Activated CD8-positive, alpha-beta memory T cell treated with anti-CD3 and anti-CD28 coated beads for 36 hours (primary cell): ENCODE data around the gene ARL2BP. TPM values are rescaled to one million over a fixed set of nuclear protein-coding genes. Genes with fewer than 3 reads are reported as not detected.
"Not testable (repeated sequence)": the region's sequence is repeated elsewhere in the genome, so short reads cannot be mapped to it uniquely, and the experiment has no call there.

ENCODE experiments used
- CTCF ChIA-PET: fragments of 350-600 bp; sonication (Branson Sonifier 250); formaldehyde crosslinking; loops from one replicate; lab custom pipeline; 2021; ENCODE audit warnings: antibody characterized with exemption; lab: Charles Lee
- POLR2A ChIA-PET: fragments of 350-600 bp; sonication (Branson Sonifier 250); formaldehyde crosslinking; loops from one replicate; lab custom pipeline; 2021; ENCODE audit warnings: antibody characterized with exemption; lab: Charles Lee
- total RNA-seq, 2 experiments: library from RNA; stranded (reverse); gene quantifications; one replicate each; pipeline ENCODE4 v1.2.3, GENCODE V29; 2021

ARL2BP gene
- total RNA-seq, result 10 to 100 TPM; 23.9 to 24.1 TPM

DNA sequence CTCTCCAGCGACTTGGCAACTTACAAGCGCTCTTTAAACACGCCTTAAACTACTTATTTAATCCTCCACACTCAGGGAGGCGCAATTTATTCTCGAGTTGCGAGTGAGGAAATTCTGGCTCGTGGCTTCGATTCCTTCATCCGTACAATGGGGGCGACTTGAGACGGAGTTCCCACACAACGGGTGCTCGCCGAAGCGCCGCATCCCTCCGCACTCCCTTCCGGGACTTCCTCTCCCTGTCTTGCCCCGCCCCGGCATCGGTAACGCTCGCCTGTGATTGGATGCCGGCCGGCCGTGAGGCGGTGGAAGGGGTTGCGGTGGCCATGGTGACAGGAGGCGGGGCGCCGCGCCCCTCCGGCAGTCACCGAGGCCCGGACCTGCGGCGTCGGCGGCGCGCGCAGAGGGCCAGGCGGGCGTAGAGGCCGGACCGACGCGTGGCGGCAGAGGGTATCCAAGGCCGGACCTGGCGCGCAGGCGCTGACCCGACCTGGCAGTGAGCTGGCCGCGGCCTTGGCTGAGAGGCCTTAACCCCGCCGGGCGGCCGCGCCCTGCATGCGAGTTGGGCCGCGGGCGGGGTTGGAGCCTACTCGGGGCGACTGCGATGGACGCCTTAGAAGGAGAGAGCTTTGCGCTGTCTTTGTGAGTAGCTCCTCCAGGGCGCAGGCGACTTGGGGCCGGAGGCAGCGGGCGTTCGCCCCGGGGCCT, at the start of gene ARL2BP:
Gene ARL2BP, plus strand, starts transcription at position 493 of the 705 bp plus-strand sequence. Its CDS starts 109 bp downstream, at position 602.
- POLR2A ChIA-PET, result interaction anchor here (0.7 to 1.4 kb wide), 4 partner anchors 37 to 100 kb away, joined by 3 to 5 read pairs (median 4); partner anchors contain the start of genes PSME3IP1 and RSPRY1
- CTCF ChIA-PET, result interaction anchor here (1.0 to 1.3 kb wide), 3 partner anchors 9 to 172 kb away, joined by 3 to 6 read pairs (median 4); no protein-coding TSS in a partner anchor

DNA sequence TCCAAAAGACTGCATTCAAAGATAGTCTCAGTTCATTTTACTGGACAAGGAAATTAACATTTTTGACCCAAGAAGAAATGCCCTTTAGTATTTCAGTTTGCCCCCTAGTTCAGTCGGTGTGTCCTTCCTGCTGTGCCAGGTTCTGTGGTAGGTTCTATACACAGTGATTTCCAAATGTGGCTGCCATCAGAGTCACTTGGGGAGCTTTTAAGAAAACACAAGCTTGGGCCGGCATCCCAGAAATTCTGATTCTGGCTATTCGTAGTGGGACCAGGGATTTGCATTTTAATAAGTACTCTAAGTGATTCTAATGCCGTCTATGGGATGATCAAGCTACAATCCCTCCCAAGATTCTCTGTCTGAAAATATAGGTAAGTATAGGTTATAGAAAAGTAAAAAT, 48.8 kb upstream of the ARL2BP start:
- CTCF ChIA-PET, result no interaction called here

DNA sequence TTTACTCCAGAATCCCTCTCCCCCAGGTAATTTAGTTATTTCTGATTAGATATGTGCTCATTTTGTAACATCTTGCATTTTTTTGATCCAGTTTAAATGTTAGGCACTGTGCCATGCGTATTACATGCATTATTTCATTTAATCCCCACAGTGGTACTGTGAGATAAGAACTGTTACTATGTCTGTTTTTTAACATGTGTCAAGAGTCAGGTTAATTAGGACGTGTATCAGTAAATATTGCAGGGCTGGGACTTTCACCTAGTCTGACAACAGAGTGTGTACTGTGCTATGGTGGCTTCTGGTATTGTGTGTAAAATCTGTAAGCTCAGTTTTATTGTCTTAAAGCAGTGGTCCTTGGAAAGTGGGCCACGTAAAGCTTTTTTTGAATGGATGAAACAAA, 48.3 kb upstream of the ARL2BP start:
- ChIA-PET POLR2A (no interaction called here), CTCF (interaction anchor here (0.9 kb wide), 1 partner anchor 9 kb away, joined by 3 read pairs; no protein-coding TSS in a partner anchor)

More for the DNA sequence above, 48.8 kb upstream of the ARL2BP start:
- POLR2A ChIA-PET, result no interaction called here

DNA sequence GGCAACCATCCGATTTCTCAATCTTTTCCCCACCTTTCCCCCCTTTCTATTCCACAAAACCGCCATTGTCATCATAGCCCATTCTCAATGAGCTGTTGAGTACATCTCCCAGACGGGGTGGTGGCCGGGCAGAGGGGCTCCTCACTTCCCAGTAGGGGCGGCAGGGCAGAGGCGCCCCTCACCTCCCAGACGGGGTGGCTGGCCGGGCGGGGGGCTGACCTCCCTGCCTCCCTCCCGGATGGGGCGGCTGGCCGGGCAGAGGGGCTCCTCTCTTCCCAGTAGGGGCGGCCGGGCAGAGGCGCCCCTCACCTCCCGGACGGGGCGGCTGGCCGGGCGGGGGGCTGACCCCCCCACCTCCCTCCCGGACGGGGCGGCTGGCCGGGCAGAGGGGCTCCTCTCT, 44.7 kb upstream of the ARL2BP start:
- POLR2A ChIA-PET, result not testable (repeated sequence)

DNA sequence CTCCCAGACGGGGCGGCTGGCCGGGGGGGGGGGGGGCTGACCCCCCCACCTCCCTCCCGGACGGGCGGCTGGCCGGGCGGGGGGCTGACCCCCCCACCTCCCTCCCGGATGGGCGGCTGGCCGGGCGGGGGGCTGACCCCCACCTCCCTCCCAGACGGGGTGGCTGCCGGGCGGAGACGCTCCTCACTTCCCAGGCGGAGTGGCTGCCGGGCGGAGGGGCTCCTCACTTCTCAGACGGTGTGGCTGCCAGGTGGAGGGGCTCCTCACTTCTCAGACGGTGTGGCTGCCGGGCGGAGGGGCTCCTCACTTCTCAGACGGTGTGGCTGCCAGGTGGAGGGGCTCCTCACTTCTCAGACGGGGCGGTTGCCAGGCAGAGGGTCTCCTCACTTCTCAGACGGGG, 44.1 kb upstream of the ARL2BP start:
- POLR2A ChIA-PET, CTCF ChIA-PET: not testable (repeated sequence)

More for the DNA sequence above, 44.7 kb upstream of the ARL2BP start:
- CTCF ChIA-PET, result not testable (repeated sequence)

DNA sequence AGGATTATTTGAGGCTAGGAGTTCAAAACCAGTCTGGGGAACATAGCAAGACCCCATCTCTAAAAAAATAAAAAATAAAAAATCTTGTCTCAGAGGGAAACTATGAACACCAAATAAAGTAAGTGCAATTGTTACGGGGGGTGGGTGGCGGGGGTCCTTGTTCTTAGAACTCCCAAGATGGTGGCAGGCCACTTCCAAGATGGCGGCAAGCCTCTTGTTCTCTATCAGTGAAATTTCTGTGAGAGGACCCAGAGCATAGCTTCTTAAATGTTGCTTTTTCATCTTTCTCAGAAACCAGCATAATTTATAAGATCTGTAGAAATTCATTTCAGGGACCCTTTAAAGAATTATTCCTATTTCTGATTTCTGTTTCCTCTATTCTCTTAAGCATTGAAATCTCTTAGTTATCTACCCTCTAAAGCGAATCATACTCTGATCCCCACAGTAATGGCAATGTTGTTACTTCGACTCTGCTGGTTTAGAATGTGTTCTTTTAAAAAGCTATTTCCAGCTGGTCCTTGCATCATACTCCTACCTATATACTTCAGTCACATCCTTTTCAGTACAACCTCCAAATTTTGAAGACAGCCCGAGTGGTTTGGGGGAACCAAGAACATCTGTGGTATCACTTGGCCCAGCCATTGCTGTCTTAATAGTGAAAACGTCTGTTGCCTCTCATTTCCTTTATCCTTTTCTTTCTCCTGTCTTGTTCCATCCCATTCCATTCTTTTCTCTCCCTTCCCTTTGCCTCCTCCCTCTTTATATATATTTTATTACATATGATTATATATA, 42.8 kb upstream of the ARL2BP start:
- POLR2A ChIA-PET, result no interaction called here
- CTCF ChIA-PET, result no interaction called here

GRCh38 chr16:57203451-57203850, 41.6 kb upstream of the ARL2BP start:
- ChIA-PET CTCF (no interaction called here), POLR2A (no interaction called here)

GRCh38 chr16:57204675-57205074, 40.4 kb upstream of the ARL2BP start:
- CTCF ChIA-PET, result no interaction called here
- POLR2A ChIA-PET, result no interaction called here

DNA sequence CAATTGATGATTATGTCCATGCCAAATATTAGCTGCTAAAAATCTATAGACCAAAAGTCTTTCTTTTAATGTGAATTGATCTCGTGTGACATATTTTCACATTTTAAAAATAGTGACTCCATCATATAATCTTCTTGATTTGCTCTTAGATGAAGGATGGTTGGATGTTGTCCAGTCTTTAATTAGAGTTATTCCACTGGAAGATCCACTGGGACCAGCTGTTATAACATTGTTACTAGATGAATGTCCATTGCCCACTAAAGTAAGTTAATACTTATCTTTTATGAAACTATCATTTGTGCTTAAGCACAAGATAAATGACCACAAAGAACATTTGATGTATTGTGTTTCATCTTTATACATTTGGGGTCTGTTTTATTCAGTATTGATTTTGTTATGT, 36.1 kb upstream of the ARL2BP start:
- CTCF ChIA-PET, result interaction anchor here (0.5 kb wide), 1 partner anchor 206 kb away, joined by 3 read pairs; no protein-coding TSS in a partner anchor
- POLR2A ChIA-PET, result no interaction called here

DNA sequence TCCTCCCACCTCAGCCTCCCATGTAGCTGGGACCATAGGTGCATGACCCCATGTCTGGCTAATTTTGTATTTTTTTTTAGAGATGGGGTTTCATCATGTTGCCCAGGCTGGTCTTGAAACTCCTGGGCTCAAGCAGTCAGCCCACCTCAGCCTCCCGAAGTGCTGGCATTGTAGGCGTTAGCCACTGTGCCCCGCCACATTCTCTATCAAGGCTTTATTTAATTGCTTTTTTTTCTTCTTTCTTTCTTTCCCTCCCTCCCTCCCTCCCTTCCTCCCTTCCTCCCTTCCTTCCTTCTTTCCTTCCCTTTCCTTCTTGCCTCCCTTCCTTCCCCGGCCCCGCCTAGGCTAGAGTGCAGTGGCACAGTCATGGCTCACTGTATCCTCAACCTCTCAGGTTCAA, 35.3 kb upstream of the ARL2BP start:
- POLR2A ChIA-PET, result no interaction called here
- CTCF ChIA-PET, result no interaction called here

DNA sequence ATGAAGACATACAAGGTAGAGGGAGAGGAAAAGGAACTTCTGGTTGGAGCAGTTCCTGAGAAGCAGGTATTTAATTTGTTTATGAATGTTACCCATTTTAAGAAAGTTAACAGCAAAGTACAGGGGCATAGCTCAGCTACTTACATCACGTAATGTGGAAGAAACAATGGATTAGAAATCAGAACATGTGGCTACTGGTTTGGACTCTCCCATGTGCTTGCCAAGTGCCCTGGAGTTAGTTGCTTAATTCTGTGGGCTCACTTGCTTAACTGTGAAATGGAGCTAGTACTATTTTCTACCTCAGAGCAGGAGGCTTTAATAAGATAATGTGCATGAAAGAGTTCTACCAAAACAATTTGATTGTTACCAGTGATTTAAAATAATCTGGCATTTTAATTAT, 31.6 kb upstream of the ARL2BP start:
- ChIA-PET POLR2A (no interaction called here), CTCF (no interaction called here)

DNA sequence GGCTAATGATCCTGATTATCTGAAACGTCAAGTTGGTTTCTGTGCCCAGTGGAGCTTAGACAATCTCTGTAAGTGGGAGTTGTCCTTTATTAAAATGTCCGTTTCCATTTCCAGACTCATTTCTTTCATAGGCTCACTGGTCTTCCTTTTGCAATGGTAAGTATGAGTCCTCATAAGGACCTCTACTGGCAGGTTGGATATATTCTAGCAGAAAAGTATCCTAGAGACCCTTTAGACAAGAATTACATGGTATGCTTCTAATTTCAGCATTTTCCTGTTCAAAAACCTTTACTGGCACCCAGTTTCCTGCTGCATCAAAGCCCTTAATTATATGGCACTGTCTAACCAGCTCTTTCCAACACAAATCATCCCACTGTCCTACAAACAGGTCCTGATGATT, 28.1 kb upstream of the ARL2BP start:
- CTCF ChIA-PET, result no interaction called here
- POLR2A ChIA-PET, result no interaction called here

DNA sequence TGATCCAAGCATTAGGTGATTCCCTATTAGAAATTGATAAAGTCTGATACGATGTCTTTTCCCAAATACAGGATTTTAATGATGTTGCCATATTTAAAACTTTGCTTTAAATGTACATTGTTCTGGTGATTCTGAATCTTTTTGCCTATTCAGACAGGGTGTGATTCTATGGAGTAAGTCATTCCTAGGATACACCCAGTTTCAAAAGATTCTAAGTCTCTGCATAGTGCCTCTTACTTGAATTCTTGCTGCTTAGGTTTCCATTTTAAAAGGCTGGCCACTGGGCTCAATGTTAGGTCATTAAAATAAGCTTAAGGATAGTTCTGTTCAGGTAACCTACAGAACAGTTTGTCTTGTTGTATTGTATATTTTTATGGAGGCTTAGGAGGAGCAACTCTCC, 22.0 kb upstream of the ARL2BP start:
- POLR2A ChIA-PET, result no interaction called here
- CTCF ChIA-PET, result no interaction called here

DNA sequence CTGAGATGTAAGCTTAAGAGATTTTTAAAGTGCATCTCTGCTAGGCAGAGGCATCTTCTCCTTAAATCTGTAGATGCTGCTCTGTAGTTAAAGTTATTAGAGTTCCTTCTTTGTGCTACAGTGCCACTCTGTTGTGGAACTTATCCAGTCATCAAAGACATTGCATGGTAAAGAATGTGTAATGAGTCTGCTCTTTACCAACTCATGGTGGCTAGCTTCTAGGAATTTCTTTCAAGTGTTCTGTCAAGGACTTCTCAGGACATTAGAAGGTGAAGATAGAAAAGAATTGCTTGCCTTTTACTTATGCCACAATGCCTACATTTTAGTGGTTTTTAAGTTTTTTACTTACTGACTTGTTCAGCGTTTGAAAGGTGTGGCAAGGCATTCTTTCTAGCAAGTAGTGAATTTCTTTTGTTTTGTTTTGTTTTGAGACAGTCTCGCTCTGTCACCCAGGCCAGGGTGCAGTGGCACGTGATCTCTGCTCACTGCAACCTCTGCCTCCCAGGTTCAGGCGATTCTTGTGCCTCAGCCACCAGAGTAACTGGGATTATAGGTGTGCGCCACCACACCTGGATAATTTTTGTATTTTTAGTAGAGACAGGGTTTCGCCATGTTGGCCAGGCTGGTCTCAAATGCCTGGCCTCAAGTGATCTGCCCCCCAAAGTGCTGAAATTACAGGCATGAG, 20.3 kb upstream of the ARL2BP start:
- CTCF ChIA-PET, result interaction anchor here (1.0 kb wide), 1 partner anchor 14 kb away, joined by 3 read pairs; no protein-coding TSS in a partner anchor
- POLR2A ChIA-PET, result no interaction called here

DNA sequence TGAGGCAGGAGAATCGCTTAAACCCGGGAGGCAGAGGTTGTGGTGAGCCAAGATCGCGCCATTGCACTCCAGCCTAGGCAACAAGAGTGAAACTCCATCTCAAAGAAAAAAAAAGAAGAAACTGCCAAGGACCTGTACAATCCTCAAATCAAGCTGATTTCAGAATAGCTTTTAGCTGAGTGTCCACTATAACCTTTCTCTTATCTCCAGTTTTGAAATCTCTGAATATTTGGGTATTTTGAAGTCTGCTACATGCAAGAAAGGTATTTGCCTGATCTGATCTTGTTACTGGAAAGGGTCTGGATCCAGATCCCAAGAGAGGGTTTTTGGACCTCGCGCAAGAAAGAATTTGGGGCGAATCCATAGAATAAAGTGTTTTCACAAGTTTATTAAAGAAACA, 19.1 kb upstream of the ARL2BP start:
- CTCF ChIA-PET, result no interaction called here
- POLR2A ChIA-PET, result no interaction called here

GRCh38 chr16:57226701-57227621, 18.1 kb upstream of the ARL2BP start:
- ChIA-PET CTCF (no interaction called here), POLR2A (no interaction called here)

DNA sequence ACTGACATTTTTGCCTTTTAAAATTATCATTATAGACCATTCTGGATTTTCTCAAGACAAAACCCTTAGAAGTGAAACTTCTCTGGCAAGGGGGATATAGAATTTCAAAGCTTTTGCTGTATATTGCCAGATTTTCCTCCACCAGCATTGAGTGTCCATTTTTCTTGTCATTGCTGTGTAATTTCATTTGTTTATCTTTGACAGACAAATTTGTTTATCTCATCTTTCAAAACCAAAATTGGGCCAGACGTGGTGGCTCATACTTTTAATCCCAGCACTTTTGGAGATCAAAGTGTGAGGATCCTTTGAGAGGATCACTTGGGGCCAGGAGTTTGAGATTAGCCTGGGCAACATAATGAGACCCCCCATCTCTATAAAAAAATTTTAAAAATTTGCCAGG, 16.0 kb upstream of the ARL2BP start:
- ChIA-PET CTCF (no interaction called here), POLR2A (no interaction called here)

DNA sequence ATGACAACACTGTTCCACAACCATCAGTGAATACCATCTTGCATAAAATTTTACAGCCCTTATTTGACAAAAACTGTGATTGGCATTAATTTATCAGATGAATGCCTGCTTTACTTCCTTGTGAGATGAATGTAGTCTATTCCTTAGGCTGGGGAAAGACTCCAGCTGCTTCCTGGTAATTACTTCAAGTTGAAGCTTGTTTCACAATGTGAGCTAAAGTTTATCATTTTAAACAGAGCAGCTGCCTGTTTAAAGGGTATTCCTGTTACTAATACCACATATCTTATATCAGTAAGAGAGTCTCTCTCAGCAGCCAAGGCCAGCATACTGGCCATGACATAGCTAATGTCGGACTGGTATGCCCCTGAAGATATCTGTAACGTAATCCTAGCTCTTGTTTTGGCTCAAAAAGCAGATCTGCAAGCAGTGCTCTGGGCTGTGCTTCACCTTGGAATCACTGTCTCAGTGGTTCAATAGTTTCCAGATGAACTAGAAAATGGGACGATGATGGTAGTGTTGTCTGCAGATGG, 13.2 kb upstream of the ARL2BP start:
- ChIA-PET POLR2A (no interaction called here), CTCF (no interaction called here)
